Left lung (tissue), 10 donors: ENCODE measurements around the gene VWCE. TPM values are rescaled to one million over a fixed set of nuclear protein-coding genes. Genes with fewer than 3 reads are reported as not detected.
A peak's percentile ranks its signal among the peaks of the same experiment; 100 is the strongest.

Experiments
- ATAC-seq: fragments of 200-7000 bp; cut with Tn5 transposase; one replicate; pipeline ENCODE4 v1.9.1; 2020; ENCODE audit warnings: moderate library complexity
- DNase-seq, 4 donors: peaks; one replicate each; pipeline ENCODE4 v3.0.0-alpha.2; 2013 to 2020
- H3K27ac ChIP-seq, 2 donors: fragments of 200-600 bp; sonication (generic) in 1 of 2; one replicate each; pipeline versions ENCODE4 v1.5.0 to v1.8.0; 2020 to 2021
- H3K27me3 ChIP-seq, 2 donors: fragments of 200-600 bp; sonication (generic) in 1 of 2; one replicate each; pipeline versions ENCODE4 v1.5.0 to v1.8.0; 2020 to 2021
- H3K36me3 ChIP-seq, 2 donors: fragments of 200-600 bp; sonication (generic) in 1 of 2; one replicate each; pipeline versions ENCODE4 v1.5.0 to v1.8.0; 2020 to 2021
- H3K4me1 ChIP-seq, 2 donors: fragments of 200-600 bp; one replicate each; pipeline ENCODE4 v1.8.0; 2021
- H3K4me3 ChIP-seq, 2 donors: fragments of 200-600 bp; sonication (generic) in 1 of 2; one replicate each; pipeline versions ENCODE4 v1.5.0 to v1.8.0; 2020 to 2021; ENCODE audit warnings: mild to moderate bottlenecking in 1 of 2
- H3K9me3 ChIP-seq, 2 donors: fragments of 200-600 bp; sonication (generic) in 1 of 2; one replicate each; pipeline versions ENCODE4 v1.5.0 to v1.8.0; 2020 to 2021
- intact Hi-C, 2 donors: fragments of 100-400 bp; cut with DNase I; formaldehyde crosslinking; loops; one replicate each; pipeline versions ENCODE4 v1.11.2 to v1.14.2; 2022
- polyA plus RNA-seq, 6 donors: library from polyadenylated mRNA; unstranded; fragments of 120-200 nt; gene quantifications; one replicate each; pipeline ENCODE4 v1.2.1, GENCODE V29; 2013; ENCODE audit not compliant: insufficient read length in 6 of 6
- total RNA-seq, 2 donors: library from RNA; stranded (reverse); fragmentation: NEBNext Ultra II Directional; extraction: Animal tissue kit (Norgen Biotek cat#: 25700); gene quantifications; one replicate each; pipeline ENCODE4 v1.2.1, GENCODE V29; 2021
- TF ChIP-seq, protein P1 (sequence below), 2 donors: fragments of 200-600 bp; sonication (generic) in 1 of 2; IDR thresholded peaks; one replicate each; pipeline versions ENCODE4 v1.5.0 to v1.8.0; 2021; ENCODE audit warnings: antibody characterized with exemption in 2 of 2
- donor health status: DM: no; HTN: yes; CAD: no.
- donor health status: DM: no; HTN: no; CAD: no.

Gene VWCE
- total and polyA plus RNA-seq, 8 donors = 0.55 to 3.6 (median 1.8) TPM

DNA sequence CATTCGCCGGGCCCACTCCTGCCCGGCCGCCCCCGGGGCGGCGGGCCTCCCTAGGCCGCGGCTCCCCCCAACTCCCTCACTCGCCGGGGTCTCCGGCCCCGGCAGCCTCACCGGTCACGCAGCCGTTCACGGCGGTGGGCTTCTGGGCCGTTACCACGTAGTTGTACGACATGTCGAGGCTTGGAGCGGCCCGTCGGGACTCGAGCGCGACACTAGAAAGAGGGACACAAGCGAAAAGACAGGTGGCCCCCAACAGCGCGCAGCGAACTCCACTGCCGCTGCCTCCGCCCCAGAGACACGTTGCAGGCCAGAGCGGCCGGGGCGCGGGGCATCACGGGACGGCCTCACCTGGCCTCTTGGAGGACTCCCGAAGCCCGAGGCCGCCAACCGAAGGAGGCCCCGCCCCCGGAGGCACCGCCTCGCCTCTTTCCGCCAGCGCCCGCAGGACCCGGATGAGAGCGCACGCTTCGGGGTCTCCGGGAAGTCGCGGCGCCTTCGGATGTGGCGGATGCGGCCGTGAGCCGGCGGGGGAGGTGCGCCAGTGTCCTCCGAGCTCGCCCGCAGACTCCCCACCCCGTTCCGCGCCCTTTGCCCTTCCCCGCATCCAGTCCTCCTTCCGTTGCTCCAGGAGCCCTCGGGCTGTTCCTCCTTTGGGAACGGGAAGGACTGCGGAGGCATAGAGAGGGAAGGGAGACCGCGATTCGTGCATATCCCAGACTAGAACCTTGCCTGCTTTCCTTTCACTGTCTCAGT, 37.9 kb upstream of the VWCE start, which contains the start of the genes DDB1 and TKFC:
Gene DDB1, minus strand, starts transcription at position 309 of the 753 bp plus-strand sequence. Its CDS starts 137 bp downstream, at position 172.
Gene TKFC, plus strand, starts transcription at position 432 of the 753 bp plus-strand sequence. CDS start 1,501 bp downstream, outside the sequence.
- H3K27me3 ChIP-seq = no peaks in the 10 kb centered on the region
- ATAC-seq (peak; percentile 97), DNase-seq (peak; percentile 92 to 99 (median 96))
- H3K9me3 ChIP-seq = no peaks in the 10 kb centered on the region
- intact Hi-C loops = loop anchor here in 1 of 2 donors (5.0 kb wide), 1 partner anchor 34 kb away; no protein-coding TSS in a partner anchor
- H3K36me3 ChIP-seq = peaks cover 0 to 20% of the 10 kb centered on the region in 2 donors
- H3K4me1 ChIP-seq = peaks cover 6 to 42% of the 10 kb centered on the region in 2 donors
- peak within 1 kb of the TSS; percentile 97 to 100 for H3K4me3 ChIP-seq
- TF ChIP-seq, protein P1, sequence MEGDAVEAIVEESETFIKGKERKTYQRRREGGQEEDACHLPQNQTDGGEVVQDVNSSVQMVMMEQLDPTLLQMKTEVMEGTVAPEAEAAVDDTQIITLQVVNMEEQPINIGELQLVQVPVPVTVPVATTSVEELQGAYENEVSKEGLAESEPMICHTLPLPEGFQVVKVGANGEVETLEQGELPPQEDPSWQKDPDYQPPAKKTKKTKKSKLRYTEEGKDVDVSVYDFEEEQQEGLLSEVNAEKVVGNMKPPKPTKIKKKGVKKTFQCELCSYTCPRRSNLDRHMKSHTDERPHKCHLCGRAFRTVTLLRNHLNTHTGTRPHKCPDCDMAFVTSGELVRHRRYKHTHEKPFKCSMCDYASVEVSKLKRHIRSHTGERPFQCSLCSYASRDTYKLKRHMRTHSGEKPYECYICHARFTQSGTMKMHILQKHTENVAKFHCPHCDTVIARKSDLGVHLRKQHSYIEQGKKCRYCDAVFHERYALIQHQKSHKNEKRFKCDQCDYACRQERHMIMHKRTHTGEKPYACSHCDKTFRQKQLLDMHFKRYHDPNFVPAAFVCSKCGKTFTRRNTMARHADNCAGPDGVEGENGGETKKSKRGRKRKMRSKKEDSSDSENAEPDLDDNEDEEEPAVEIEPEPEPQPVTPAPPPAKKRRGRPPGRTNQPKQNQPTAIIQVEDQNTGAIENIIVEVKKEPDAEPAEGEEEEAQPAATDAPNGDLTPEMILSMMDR (IDR thresholded peaks at IDR 0.05) = no peak
- H3K27ac ChIP-seq = peak within 1 kb of the TSS; percentile 84 to 91

DNA sequence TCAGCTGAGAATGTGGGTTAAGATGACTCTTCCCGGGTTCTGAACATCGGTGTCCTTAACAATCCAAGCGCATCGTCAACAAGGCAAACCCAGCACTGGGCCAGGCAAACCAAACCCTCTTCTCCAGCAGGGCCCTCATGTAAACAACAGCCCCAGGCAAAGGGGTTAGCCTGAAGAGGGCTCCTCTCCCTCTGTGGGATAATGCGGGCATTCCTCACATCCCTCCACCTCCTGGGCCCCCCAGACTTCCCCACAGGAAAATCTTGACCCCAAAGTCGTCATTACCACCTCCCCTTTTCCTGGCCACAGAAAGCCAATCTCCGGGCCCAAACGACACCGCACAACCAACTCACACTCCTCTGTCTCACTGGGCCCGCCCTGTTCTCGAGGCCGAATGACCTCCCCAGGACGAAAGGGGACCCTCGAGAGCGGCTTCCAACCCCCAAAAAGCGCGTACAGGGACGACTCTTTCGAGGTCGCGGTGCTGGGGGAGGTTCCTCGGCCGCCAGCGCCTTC, 37.2 kb upstream of the VWCE start:
- no peaks in the 10 kb centered on the region for H3K27me3 ChIP-seq
- TF ChIP-seq, protein P1 (IDR thresholded peaks at IDR 0.05) = no peak
- H3K9me3 ChIP-seq = no peaks in the 10 kb centered on the region
- peak in 2 of 4 donors; percentile 6 to 33 for DNase-seq
- peak overlapping the region; percentile 97 to 100 for H3K4me3 ChIP-seq
- H3K27ac ChIP-seq = peak overlapping the region; percentile 84 to 91
- peak; percentile 17 for ATAC-seq
- peaks cover 0 to 26% of the 10 kb centered on the region in 2 donors for H3K36me3 ChIP-seq
- H3K4me1 ChIP-seq = peaks cover 6 to 42% of the 10 kb centered on the region in 2 donors
- intact Hi-C loops = loop anchor here in 1 of 2 donors (5.0 kb wide), 1 partner anchor 35 kb away; no protein-coding TSS in a partner anchor

DNA sequence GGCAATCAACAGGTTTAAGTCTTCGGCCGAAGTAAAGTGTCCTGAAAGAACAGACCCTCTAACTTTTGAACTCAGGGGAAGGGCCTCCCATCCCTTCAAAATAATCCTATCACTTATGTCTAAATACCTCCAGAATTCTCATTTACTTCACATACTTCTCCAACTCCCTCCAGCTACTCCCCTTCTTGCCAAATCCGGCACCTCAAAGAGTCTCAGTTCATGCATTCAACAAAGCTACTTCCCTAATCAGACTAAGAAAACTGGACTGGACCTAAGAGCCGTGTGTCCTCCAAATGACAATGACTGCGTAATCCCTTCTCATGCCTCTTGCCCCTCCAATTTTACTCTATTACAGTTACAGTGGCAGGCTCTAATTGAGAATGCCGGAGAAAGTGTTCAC, 36.5 kb upstream of the VWCE start:
- no peaks in the 10 kb centered on the region for H3K9me3 ChIP-seq
- no peaks in the 10 kb centered on the region for H3K27me3 ChIP-seq
- ATAC-seq = no peak
- intact Hi-C loops = loop anchor here in 1 of 2 donors (5.0 kb wide), 1 partner anchor 36 kb away; no protein-coding TSS in a partner anchor
- peak in 1 of 4 donors; percentile 6 for DNase-seq
- H3K4me3 ChIP-seq = peak overlapping the region; percentile 97 to 100
- TF ChIP-seq, protein P1 (IDR thresholded peaks at IDR 0.05) = no peak
- peaks cover 6 to 41% of the 10 kb centered on the region in 2 donors for H3K4me1 ChIP-seq
- no peak overlapping the region for H3K27ac ChIP-seq
- H3K36me3 ChIP-seq = peaks cover 0 to 33% of the 10 kb centered on the region in 2 donors

- Histone ChIP-seq H3K4me3 (no peak overlapping the region), H3K9me3 (no peaks in the 10 kb centered on the region), H3K36me3 (peaks cover 0 to 51% of the 10 kb centered on the region in 2 donors), H3K4me1 (peaks cover 6 to 31% of the 10 kb centered on the region in 2 donors), H3K27ac (no peak overlapping the region), H3K27me3 (no peaks in the 10 kb centered on the region)
- intact Hi-C loops = loop anchor here in 1 of 2 donors (5.0 kb wide), 1 partner anchor 37 kb away; no protein-coding TSS in a partner anchor
- DNase-seq (no peak), ATAC-seq (no peak)
- TF ChIP-seq, protein P1 (IDR thresholded peaks at IDR 0.05) = no peak
These were observed 34.8 kb upstream of the VWCE start for GRCh38 chr11:61329871-61330270.

GRCh38 chr11:61328351-61328750, 33.2 kb upstream of the VWCE start:
- intact Hi-C loops = no loop called here
- no peak for ATAC-seq
- H3K36me3 ChIP-seq = peaks cover 0 to 66% of the 10 kb centered on the region in 2 donors

More at GRCh38 chr11:61328351-61328750, 33.2 kb upstream of the VWCE start:
- TF ChIP-seq, protein P1 (IDR thresholded peaks at IDR 0.05) = no peak
- no peaks in the 10 kb centered on the region for H3K27me3 ChIP-seq
- H3K4me3 ChIP-seq = no peak overlapping the region
- no peaks in the 10 kb centered on the region for H3K9me3 ChIP-seq
- no peak overlapping the region for H3K27ac ChIP-seq
- H3K4me1 ChIP-seq = peaks cover 6 to 21% of the 10 kb centered on the region in 2 donors
- DNase-seq = no peak
